NCI-H2227 (cell line): ENCODE results near the gene KLHL41.

Experiments
- DNase-seq: peaks from one replicate; lab custom pipeline; 2025; ENCODE audit not compliant: unreplicated experiment; lab: John Stamatoyannopoulos, UW

KLHL41 gene

GRCh38 chr2:169509298-169509885, at the start of gene KLHL41:
KLHL41 (plus strand) TSS chr2:169509702; CDS start chr2:169509779, 77 bp downstream.
- DNase-seq, result peak; percentile 18

- no peak for DNase-seq
Measured at GRCh38 chr2:169461143-169461542, 48.4 kb upstream of the KLHL41 start.

- peak; percentile 21 for DNase-seq
Measured at GRCh38 chr2:169462896-169463695, 46.4 kb upstream of the KLHL41 start.

GRCh38 chr2:169464466-169464865, 45.0 kb upstream of the KLHL41 start:
- no peak for DNase-seq

GRCh38 chr2:169464882-169465281, 44.6 kb upstream of the KLHL41 start:
- DNase-seq, result peak; percentile 30

DNA sequence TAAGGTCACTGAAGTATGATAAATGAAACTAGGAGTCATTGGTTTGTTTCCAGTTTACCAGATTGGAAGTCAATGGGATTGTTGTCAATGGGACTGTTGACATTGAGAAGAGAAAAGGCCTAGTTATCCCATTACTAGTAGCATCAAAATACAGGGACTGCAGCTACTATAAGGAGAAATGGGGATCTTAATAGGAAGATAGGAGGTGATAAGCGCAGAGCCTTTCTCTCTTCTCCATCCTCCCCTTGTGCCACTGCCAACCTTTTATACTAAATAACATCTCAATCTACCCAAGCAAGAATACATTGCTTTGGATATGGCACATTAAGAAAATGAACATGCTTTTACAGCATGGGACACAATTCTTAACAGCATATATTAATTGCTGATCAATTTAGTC, 40.7 kb upstream of the KLHL41 start:
- DNase-seq, result no peak

DNA sequence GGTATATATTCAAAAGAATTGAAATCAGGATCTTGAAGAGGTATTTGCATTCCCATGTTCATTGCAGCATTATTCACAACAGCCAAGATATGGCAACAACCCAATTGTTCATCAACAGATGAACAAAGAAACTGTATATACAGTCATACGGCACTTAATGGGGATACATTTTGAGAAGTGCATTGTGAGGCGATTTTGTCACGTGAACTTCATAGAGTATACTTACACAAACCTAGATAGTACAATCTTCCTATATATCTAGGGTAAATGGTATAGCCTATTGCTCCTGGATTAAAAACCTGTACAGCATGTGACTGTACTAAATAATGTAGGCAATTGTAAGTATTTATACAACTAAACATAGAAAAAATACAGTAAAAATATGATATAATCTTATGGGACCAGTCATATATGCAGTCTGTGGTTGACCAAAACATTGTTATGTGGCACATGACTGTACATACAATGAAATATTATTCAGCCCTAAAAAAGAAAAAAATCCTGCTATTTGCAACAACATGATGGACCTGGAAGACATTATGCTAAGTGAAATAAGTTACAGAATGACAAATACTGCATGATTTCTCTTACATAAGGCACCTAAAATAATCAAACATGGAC, 39.4 kb upstream of the KLHL41 start:
- no peak for DNase-seq

- no peak for DNase-seq
Measured at GRCh38 chr2:169472249-169472648, 37.3 kb upstream of the KLHL41 start.

GRCh38 chr2:169476459-169476858, 33.0 kb upstream of the KLHL41 start:
- DNase-seq, result no peak

DNA sequence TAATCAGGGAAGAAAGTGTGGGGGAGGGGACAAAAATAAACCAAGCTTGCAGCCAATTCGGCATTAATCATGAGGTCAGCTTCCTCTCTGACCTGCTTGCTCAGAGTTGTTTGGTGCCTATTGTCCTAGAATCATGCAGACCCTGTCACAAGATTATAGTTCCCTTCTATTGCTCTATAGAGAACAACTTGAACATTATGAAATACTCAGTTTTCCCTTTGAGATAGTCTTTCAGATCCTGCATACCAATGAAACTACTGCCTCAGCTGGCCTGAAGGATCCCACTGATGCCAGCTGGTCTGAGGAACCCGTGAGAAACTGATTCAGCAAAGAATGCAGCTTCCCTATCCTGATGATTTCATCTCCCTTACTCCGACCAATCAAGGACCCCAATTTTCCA, 31.2 kb upstream of the KLHL41 start:
- DNase-seq, result no peak

DNA sequence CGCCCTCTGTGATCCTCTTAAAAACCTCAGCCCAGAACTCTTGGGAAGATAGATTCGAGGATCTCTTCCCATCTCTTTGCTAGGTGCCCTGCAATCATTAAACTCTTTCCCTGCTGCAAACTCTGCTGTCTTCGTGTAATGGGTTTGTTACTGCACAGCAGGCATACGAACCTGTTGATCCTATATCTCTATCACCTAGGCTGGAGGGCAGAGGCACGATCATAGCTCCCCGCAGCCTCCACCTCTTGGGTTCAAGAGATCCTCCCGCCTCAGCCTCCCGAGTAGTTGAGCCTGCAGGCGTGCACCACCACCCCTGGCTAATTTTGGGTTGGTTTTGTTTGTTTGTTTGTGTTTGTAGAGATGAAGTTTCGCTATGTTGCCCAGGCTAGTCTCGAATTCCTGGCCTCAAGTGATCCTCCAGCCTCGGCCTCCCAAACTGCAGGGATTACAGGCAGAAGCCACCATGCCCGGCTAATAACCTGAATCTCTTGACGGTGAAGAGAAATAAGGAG, 30.7 kb upstream of the KLHL41 start:
- DNase-seq, result no peak

DNA sequence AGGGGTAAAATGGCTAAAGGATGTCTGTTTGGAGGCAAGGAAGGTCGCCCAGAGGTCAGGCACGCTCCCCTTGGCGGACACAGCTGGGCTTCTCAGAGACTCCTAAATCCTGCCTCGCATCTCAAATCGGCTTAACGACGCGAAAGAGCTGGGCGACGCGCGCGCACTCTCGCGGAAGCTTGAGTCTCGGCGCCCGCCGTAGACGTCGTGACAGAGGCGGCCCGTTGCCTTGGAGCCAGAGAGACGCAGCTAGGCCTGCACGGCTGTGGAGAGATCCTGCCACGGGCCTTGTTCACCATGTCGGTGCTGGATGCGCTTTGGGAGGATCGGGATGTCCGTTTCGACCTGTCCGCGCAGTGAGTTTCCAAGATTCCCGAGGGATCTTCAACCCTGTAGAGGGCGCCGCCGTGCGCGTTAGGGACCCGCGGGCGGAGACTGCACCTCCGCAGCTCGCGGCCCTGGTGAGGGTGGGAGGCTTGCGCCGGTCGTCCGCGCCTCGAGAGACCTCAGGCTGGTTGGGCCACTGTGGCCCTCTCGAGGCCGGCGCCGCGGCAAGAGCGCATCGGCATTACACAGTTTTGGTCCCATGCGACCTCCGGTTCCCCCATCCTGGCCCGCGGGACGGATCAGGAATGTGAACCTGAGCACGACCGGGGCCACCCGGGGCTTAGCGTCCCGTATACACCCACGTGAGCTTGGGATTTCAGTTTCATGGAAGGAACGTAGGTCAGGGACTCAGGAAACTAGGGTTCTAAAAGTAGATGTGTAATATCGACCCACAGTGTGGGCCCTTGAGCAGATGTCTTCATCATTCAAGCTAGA, 30.0 kb upstream of the KLHL41 start, which contains the start of gene BBS5:
TSS of gene BBS5 (plus strand) at position 238 of the 822 bp plus-strand sequence. CDS start at position 298, 60 bp downstream.
- peak; percentile 93 for DNase-seq

GRCh38 chr2:169480079-169480465, 29.4 kb upstream of the KLHL41 start:
- DNase-seq, result no peak

DNA sequence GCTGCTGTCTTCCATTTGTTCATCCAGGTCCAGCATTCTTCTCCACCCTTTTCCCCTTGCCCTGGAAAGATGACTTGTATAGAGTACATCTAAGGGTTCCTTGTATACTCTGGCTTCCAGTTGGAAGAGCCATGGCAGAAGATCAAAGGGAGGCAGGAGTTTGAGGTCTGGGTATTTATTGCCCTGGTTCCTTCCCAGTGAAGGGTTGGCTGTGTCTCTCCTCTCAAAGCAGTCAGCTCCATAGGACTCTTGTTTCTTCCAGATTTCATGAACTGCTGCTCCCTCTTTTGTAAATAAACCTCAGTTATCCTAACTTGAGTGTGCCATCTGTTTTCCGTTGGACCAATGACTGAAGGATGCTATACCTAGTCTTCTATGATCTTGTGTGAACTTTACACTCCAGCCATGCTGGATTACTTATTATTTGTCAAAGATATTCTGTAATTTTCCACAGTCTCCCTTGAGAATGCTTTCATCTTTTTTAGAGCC, 23.8 kb upstream of the KLHL41 start:
- DNase-seq, result no peak

DNA sequence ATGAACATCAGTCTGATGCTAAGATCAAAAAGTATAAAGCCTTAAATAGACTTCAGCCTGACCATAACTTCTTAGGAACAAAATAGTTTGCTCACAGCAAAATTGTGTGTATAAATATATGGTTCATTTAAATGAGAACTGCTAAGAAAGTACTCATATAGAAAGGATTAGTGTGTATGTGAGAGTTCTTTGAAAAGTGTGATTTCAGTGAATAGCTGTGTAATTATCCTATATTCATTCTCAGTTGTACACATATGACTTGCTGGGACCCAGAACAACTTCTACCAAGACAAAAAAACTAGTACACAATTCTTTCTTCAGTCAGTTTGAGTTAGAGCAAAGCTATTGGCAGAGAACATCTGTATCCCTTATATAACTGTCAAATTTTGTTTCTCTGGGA, 23.0 kb upstream of the KLHL41 start:
- DNase-seq, result no peak

DNA sequence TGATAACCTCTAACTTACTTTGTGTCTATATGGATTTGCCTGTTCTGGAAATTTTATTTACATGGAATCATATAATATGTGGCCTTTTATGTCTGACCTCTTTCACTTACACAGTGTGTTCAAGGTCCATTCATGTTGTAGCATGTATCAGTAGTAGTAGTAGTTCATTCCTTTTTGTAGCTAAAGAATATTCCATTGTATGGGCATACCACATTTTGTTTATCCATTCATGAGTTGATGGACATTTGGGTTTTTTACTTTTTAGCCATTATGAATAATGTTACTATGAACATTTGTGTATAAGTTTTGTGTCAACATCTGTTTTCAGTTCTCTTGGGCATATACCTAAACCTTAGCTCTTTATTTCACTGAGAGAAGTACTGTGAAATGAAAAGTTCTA, 18.7 kb upstream of the KLHL41 start:
- DNase-seq, result no peak

DNA sequence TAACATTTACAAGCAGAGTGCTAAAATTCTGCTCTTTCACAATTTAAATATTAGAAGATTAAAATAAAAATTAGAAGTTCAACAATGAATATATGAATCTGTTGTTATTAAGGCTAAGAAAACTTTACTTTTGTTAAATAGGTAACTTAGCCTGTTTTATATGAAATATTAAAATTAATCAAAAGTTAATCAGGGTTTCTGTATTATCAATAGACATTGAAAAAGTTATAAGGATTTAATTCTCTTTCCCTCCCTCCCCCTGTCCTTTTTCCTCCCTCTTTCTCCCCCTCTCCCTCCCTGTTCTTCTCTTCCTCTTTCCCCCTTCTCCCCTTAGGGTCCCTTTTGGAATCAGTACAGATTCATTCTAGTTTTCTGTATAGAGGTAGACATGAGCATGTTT, 18.1 kb upstream of the KLHL41 start:
- no peak for DNase-seq

DNA sequence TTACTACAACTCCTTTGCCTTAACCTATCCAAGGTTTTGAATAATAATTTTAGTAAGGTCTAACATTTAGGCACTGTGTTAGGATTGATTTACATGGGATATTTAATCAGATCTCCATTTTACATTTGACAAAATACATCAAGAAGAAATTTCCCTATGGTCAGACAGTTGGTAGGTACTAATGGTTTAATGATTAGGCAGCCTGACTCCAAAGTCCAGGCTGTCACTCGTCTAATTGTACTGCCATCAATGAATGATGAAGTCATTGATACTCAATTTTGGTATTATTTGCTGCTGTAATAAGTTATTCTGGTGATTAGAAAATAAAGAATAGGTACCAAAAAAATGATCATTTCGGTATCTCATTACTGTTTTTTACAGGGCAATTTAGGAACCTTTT, 16.1 kb upstream of the KLHL41 start:
- DNase-seq, result no peak

GRCh38 chr2:169495310-169495928, 14.1 kb upstream of the KLHL41 start:
- DNase-seq, result no peak

DNA sequence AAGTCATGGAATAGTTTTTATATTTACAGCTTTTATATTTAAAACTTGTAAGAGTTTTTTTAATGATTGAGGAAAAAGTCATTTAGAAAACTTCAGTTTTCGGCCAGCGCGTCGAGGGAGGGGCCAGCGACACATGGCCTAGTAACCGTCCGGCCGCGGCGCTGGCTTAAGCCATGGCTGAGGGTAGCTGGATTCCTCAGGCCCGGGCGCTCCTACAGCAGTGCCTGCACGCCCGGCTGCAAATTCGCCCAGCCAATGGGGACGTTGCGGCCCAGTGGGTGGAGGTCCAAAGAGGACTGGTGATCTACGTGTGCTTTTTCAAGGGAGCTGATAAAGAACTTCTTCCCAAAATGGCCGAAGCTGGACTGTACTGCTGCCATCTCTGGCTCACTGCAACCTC, 4.9 kb upstream of the KLHL41 start:
- DNase-seq, result no peak
